Dendritic cell treated with granulocyte-macrophage colony-stimulating factor and Interleukin-4, amounts not matched to agents 40 ng/mL and 50 ng/mL, for 4 days (primary cell): ENCODE data around the gene CCL4L2.
"Not testable (repeated sequence)": the region's sequence is repeated elsewhere in the genome, so short reads cannot be mapped to it uniquely, and the experiment has no call there.

ENCODE experiments used
- H3K27ac Mint-ChIP-seq: one replicate; pipeline ENCODE4 v1.8.0; 2022; ENCODE audit warnings: mild to moderate bottlenecking, mixed read lengths
- H3K27me3 Mint-ChIP-seq: one replicate; pipeline ENCODE4 v1.8.0; 2022; ENCODE audit warnings: mild to moderate bottlenecking, mixed read lengths
- H3K36me3 Mint-ChIP-seq: one replicate; pipeline ENCODE4 v1.8.0; 2022; ENCODE audit warnings: low read depth, mixed read lengths
- H3K4me1 Mint-ChIP-seq: one replicate; pipeline ENCODE4 v1.8.0; 2022; ENCODE audit warnings: low read depth, mixed read lengths
- H3K4me3 Mint-ChIP-seq: one replicate; pipeline ENCODE4 v1.8.0; 2022; ENCODE audit warnings: mild to moderate bottlenecking, moderate library complexity, mixed read lengths
- H3K9me3 Mint-ChIP-seq: one replicate; pipeline ENCODE4 v1.8.0; 2022; ENCODE audit warnings: mixed read lengths
- intact Hi-C: fragments of 100-400 bp; cut with micrococcal nuclease; formaldehyde crosslinking; loops from one replicate; pipeline ENCODE4 v1.15.0; 2022

Gene CCL4L2

GRCh38 chr17:36210439-36211211 is at the start of gene CCL4L2:
TSS of gene CCL4L2 (plus strand) at chr17:36211063.
- Mint-ChIP-seq H3K4me3 (peak within 1 kb of the TSS; percentile 62), H3K27ac (peak within 1 kb of the TSS; percentile 82), H3K4me1 (peaks cover 82% of the 10 kb centered on the region)
- intact Hi-C loops: loop anchor here (5.0 kb wide), 1 partner anchor 277 kb away; the partner anchor contains the start of gene ZNHIT3
- not testable (repeated sequence) for H3K9me3 Mint-ChIP-seq, H3K27me3 Mint-ChIP-seq, H3K36me3 Mint-ChIP-seq

- H3K27me3 Mint-ChIP-seq, H3K36me3 Mint-ChIP-seq, intact Hi-C loops, H3K4me1 Mint-ChIP-seq, H3K27ac Mint-ChIP-seq, H3K9me3 Mint-ChIP-seq, H3K4me3 Mint-ChIP-seq: not testable (repeated sequence)
Observed at GRCh38 chr17:36168836-36169235, 42.0 kb upstream of the CCL4L2 start.

- H3K4me1 Mint-ChIP-seq, H3K4me3 Mint-ChIP-seq, H3K27me3 Mint-ChIP-seq, intact Hi-C loops, H3K27ac Mint-ChIP-seq, H3K9me3 Mint-ChIP-seq, H3K36me3 Mint-ChIP-seq: not testable (repeated sequence)
Observed at GRCh38 chr17:36176536-36176935, 34.3 kb upstream of the CCL4L2 start, which contains the start of gene TBC1D3B. TSS of gene TBC1D3B (minus strand) at chr17:36176636. CDS start at chr17:36175050, 1,586 bp downstream.

- intact Hi-C loops, H3K4me3 Mint-ChIP-seq, H3K9me3 Mint-ChIP-seq: not testable (repeated sequence)
- peak overlapping the region; percentile 98 for H3K27ac Mint-ChIP-seq
- peaks cover 43% of the 10 kb centered on the region for H3K4me1 Mint-ChIP-seq
- H3K36me3 Mint-ChIP-seq: peaks cover 29% of the 10 kb centered on the region
- peaks cover 15% of the 10 kb centered on the region for H3K27me3 Mint-ChIP-seq
Observed at GRCh38 chr17:36181446-36182175, 29.3 kb upstream of the CCL4L2 start.

- H3K4me3 Mint-ChIP-seq: peak overlapping the region; percentile 92
- intact Hi-C loops: no loop called here
- peaks cover 15% of the 10 kb centered on the region for H3K27me3 Mint-ChIP-seq
- no peaks in the 10 kb centered on the region for H3K9me3 Mint-ChIP-seq
- peaks cover 29% of the 10 kb centered on the region for H3K36me3 Mint-ChIP-seq
- H3K27ac Mint-ChIP-seq: peak overlapping the region; percentile 98
- peaks cover 51% of the 10 kb centered on the region for H3K4me1 Mint-ChIP-seq
Observed at GRCh38 chr17:36182176-36183000, 28.5 kb upstream of the CCL4L2 start.

GRCh38 chr17:36183001-36183971 is 27.6 kb upstream of the CCL4L2 start:
- Mint-ChIP-seq H3K9me3 (no peaks in the 10 kb centered on the region), H3K4me1 (peaks cover 60% of the 10 kb centered on the region), H3K4me3 (peak overlapping the region; percentile 92), H3K27me3 (peaks cover 15% of the 10 kb centered on the region), H3K27ac (peak overlapping the region; percentile 98), H3K36me3 (peaks cover 35% of the 10 kb centered on the region)
- intact Hi-C loops: loop anchor here (1.0 kb wide), 1 partner anchor 9 kb away; no protein-coding TSS in a partner anchor

GRCh38 chr17:36184023-36184765 is 26.7 kb upstream of the CCL4L2 start:
- intact Hi-C loops: no loop called here
- Mint-ChIP-seq H3K36me3 (peaks cover 35% of the 10 kb centered on the region), H3K9me3 (no peaks in the 10 kb centered on the region), H3K27ac (peak overlapping the region; percentile 98), H3K4me1 (peaks cover 68% of the 10 kb centered on the region), H3K4me3 (peak overlapping the region; percentile 92), H3K27me3 (peaks cover 15% of the 10 kb centered on the region)

- intact Hi-C loops: no loop called here
- Mint-ChIP-seq H3K4me3 (no peak overlapping the region), H3K27ac (peak overlapping the region; percentile 98), H3K36me3 (peaks cover 35% of the 10 kb centered on the region), H3K4me1 (peaks cover 75% of the 10 kb centered on the region), H3K9me3 (no peaks in the 10 kb centered on the region), H3K27me3 (peaks cover 14% of the 10 kb centered on the region)
Observed at GRCh38 chr17:36185416-36185815, 25.4 kb upstream of the CCL4L2 start.

GRCh38 chr17:36186810-36187763 is 23.8 kb upstream of the CCL4L2 start:
- intact Hi-C loops, H3K4me3 Mint-ChIP-seq, H3K9me3 Mint-ChIP-seq, H3K27me3 Mint-ChIP-seq: not testable (repeated sequence)
- peak overlapping the region; percentile 89 for H3K27ac Mint-ChIP-seq
- H3K36me3 Mint-ChIP-seq: peaks cover 35% of the 10 kb centered on the region
- peaks cover 84% of the 10 kb centered on the region for H3K4me1 Mint-ChIP-seq

GRCh38 chr17:36187943-36188665 is 22.8 kb upstream of the CCL4L2 start:
- intact Hi-C loops, H3K9me3 Mint-ChIP-seq, H3K27me3 Mint-ChIP-seq, H3K4me3 Mint-ChIP-seq: not testable (repeated sequence)
- Mint-ChIP-seq H3K4me1 (peaks cover 86% of the 10 kb centered on the region), H3K27ac (peak overlapping the region; percentile 89), H3K36me3 (peaks cover 34% of the 10 kb centered on the region)

GRCh38 chr17:36188891-36189306 is 22.0 kb upstream of the CCL4L2 start:
- H3K4me1 Mint-ChIP-seq: peaks cover 88% of the 10 kb centered on the region
- peak overlapping the region; percentile 89 for H3K27ac Mint-ChIP-seq
- no peaks in the 10 kb centered on the region for H3K9me3 Mint-ChIP-seq
- H3K4me3 Mint-ChIP-seq: peak overlapping the region; percentile 47
- peaks cover 26% of the 10 kb centered on the region for H3K36me3 Mint-ChIP-seq
- H3K27me3 Mint-ChIP-seq: no peaks in the 10 kb centered on the region
- intact Hi-C loops: no loop called here
